ENCODE measurements around the gene CHML.

CHML gene

DNA sequence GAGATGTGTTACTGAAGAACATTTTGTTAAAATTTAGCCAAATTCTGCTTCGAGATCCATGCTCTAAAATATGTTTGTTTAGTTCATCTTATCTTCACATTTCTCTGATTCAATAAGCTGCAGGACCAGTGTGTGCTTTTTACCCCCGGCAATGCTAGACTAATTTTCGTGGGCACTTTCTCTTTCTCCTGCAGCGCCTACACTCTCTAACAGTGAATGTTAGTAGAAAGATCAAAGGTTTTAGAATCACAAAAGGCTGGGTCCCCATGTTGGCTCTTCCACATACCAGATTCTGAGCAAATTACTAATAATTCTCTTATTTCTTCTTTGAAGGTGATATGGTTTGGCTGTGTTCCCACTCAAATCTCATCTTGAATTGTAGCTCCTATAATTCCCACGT, 8.5 kb downstream of the CHML start:
- DNase-seq: no peak
- no peak overlapping the region for H3K4me3 ChIP-seq (ENCODE audit: low read depth, low read length)
- H3K9me3 ChIP-seq: no peaks in the 10 kb centered on the region
- no peaks in the 10 kb centered on the region for H3K27me3 ChIP-seq
- no peak for TF ChIP-seq CTCF (IDR thresholded peaks at IDR 0.05; ENCODE audit: low read depth, low read length)
- no peaks in the 10 kb centered on the region for H3K4me1 ChIP-seq
- H3K36me3 ChIP-seq: peaks cover 13% of the 10 kb centered on the region

DNA sequence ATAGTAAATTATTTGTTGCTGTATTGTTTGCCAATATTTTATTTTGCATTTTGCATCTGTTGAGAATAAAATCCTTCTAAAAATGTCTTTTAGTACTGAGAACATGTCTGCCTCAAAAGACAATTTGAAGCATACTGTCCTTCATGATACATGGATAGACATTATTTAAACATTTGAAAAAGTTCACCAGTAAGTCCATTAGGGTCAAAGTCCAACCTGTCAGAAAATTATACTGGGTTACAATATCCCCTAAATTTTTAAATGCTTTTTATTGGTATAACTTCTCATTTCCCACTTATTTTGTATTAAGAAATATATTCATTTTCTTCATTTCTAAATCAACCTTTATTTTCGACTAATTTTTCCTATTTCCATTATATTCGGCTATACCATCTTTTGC, 9.3 kb downstream of the CHML start:
- Histone ChIP-seq H3K36me3 (peaks cover 13% of the 10 kb centered on the region), H3K4me3 (ENCODE audit: low read depth, low read length) (no peak overlapping the region), H3K27me3 (no peaks in the 10 kb centered on the region), H3K9me3 (no peaks in the 10 kb centered on the region), H3K4me1 (no peaks in the 10 kb centered on the region)
- DNase-seq: no peak
- TF ChIP-seq CTCF (IDR thresholded peaks at IDR 0.05; ENCODE audit: low read depth, low read length): no peak

- peaks cover 13% of the 10 kb centered on the region for H3K36me3 ChIP-seq
- H3K27me3 ChIP-seq: no peaks in the 10 kb centered on the region
- TF ChIP-seq CTCF (IDR thresholded peaks at IDR 0.05; ENCODE audit: low read depth, low read length): no peak
Observed at GRCh38 chr1:241630476-241630875, 9.7 kb downstream of the CHML start.

DNA sequence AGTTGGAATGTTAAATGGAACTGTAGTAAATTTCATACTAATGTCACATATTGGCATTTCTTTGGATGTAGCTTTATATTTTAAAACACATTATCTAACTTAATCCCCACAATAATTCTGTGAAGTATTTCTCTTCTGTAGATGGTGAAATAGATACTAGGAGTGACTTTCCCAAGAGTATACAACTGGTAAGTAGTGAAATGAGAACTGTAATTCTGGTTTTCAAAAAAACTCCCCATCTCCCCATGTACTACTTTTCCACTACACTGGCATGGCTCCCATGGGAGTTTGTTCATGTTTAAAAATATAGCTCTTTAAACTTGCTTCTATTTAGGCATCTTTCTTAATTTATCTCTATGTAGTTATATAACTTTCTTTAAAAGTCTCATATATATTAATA, 10.2 kb downstream of the CHML start:
- no peaks in the 10 kb centered on the region for H3K4me1 ChIP-seq
- TF ChIP-seq CTCF (IDR thresholded peaks at IDR 0.05; ENCODE audit: low read depth, low read length): no peak
- no peak overlapping the region for H3K4me3 ChIP-seq (ENCODE audit: low read depth, low read length)
- H3K36me3 ChIP-seq: peaks cover 8% of the 10 kb centered on the region
- DNase-seq: no peak
- H3K27me3 ChIP-seq: no peaks in the 10 kb centered on the region
- H3K9me3 ChIP-seq: no peaks in the 10 kb centered on the region

More at GRCh38 chr1:241630476-241630875, 9.7 kb downstream of the CHML start:
- Histone ChIP-seq H3K4me3 (ENCODE audit: low read depth, low read length) (no peak overlapping the region), H3K9me3 (no peaks in the 10 kb centered on the region), H3K4me1 (no peaks in the 10 kb centered on the region)
- no peak for DNase-seq

- Histone ChIP-seq H3K4me3 (ENCODE audit: low read depth, low read length) (no peak overlapping the region), H3K4me1 (no peaks in the 10 kb centered on the region), H3K27me3 (no peaks in the 10 kb centered on the region), H3K36me3 (0 out of 2 replicates have a peak, but pooled peaks cover 3% of the 10 kb centered on the region), H3K9me3 (no peaks in the 10 kb centered on the region)
- peak; percentile 70 for TF ChIP-seq CTCF (IDR thresholded peaks at IDR 0.05; ENCODE audit: low read depth, low read length)
- DNase-seq: peak; percentile 30
Observed at GRCh38 chr1:241627453-241628259, 12.5 kb downstream of the CHML start.

DNA sequence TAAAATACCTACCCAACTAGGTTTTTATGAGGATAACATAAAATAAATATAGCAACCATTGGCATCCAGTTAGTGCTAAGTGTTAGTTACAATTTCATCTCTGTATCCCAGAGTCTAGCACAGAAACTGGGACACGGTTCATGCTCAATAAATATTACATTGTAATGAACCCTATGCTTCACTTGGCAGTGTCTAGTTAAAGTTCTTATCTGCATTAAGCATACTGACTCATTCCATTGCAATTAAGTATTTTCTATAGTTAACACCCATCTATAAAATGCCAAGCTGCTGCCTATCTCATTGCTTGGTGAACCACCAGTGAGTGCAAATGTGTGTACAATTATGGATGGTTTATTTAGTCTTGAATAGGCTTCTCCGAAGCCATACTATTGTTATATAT, 15.2 kb downstream of the CHML start:
- Histone ChIP-seq H3K27me3 (no peaks in the 10 kb centered on the region), H3K4me3 (ENCODE audit: low read depth, low read length) (no peak overlapping the region), H3K4me1 (no peaks in the 10 kb centered on the region), H3K36me3 (0 out of 2 replicates have a peak, but pooled peaks cover 3% of the 10 kb centered on the region), H3K9me3 (no peaks in the 10 kb centered on the region)
- no peak for DNase-seq
- TF ChIP-seq CTCF (IDR thresholded peaks at IDR 0.05; ENCODE audit: low read depth, low read length): no peak
